H1 (cell line): ENCODE results near the gene BTBD1. TPM values are rescaled to one million over a fixed set of nuclear protein-coding genes. Genes with fewer than 3 reads are reported as not detected.

Experiments
- CTCF ChIA-PET: fragments of 300-600 bp; sonication (Branson Sonifier 250); formaldehyde crosslinking; loops from one replicate; lab custom pipeline; 2021; ENCODE audit not compliant: partially characterized antibody; lab: Charles Lee
- POLR2A ChIA-PET: fragments of 300-600 bp; sonication (Branson Sonifier 250); formaldehyde crosslinking; loops from one replicate; lab custom pipeline; 2021; ENCODE audit warnings: inconsistent platforms; ENCODE audit not compliant: partially characterized antibody; lab: Charles Lee
- DNase-seq, 2 experiments: peaks; one replicate each; pipeline versions ENCODE4 v3.0.0 to v3.0.0-alpha.2; 2010 to 2022; ENCODE audit warnings: low spot score in 2 of 2, low read depth in 1 of 2, mixed read lengths in 1 of 2
- FAIRE-seq: peaks from 2 replicates; lab custom pipeline; 2011; peaks lifted over from hg19 to GRCh38; lab: Jason Lieb, UNC
- H2AFZ ChIP-seq: 2 replicates; pipeline ENCODE4 v1.8.1; 2012; ENCODE audit warnings: low read length, inconsistent platforms
- H2AK5ac ChIP-seq: 2 replicates; pipeline ENCODE4 v1.6.1; 2013; ENCODE audit warnings: low read depth, low read length
- H2BK120ac ChIP-seq: replicated peaks from 2 replicates; pipeline ENCODE3; 2013; ENCODE audit warnings: low read depth, low read length, inconsistent platforms
- H2BK12ac ChIP-seq: 2 replicates; pipeline ENCODE4 v1.6.1; 2013; ENCODE audit warnings: low read depth, low read length
- H2BK15ac ChIP-seq: 2 replicates; pipeline ENCODE4 v1.6.1; 2013; ENCODE audit warnings: low read length
- H2BK20ac ChIP-seq: 2 replicates; pipeline ENCODE4 v1.6.1; 2013; ENCODE audit warnings: low read length
- H2BK5ac ChIP-seq: 2 replicates; pipeline ENCODE4 v1.6.1; 2013; ENCODE audit warnings: low read depth, low read length
- H3K14ac ChIP-seq: 2 replicates; pipeline ENCODE4 v1.6.1; 2013; ENCODE audit warnings: inconsistent platforms; ENCODE audit not compliant: insufficient read length
- H3K18ac ChIP-seq: 2 replicates; pipeline ENCODE4 v1.6.1; 2013; ENCODE audit warnings: low read length; ENCODE audit errors: extremely low read depth
- H3K23ac ChIP-seq: 2 replicates; pipeline ENCODE4 v1.6.1; 2013; ENCODE audit warnings: inconsistent platforms; ENCODE audit not compliant: insufficient read length
- H3K23me2 ChIP-seq: 2 replicates; pipeline ENCODE4 v1.6.1; 2013; ENCODE audit warnings: low read depth, low read length
- H3K27ac ChIP-seq: 2 replicates; pipeline ENCODE4 v1.6.1; 2011; ENCODE audit warnings: low read depth, low read length, inconsistent platforms
- H3K27me3 ChIP-seq, 4 experiments: replicated peaks in 1 of 4; 1 replicate in 1 of 4; 2 replicates in 3 of 4; pipeline versions ENCODE4 v1.6.1 to v1.8.1; 2011 to 2013; ENCODE audit warnings: low read length in 3 of 4, mild to moderate bottlenecking in 3 of 4, inconsistent platforms in 2 of 4, mixed read lengths in 2 of 4, moderate library complexity in 1 of 4; ENCODE audit not compliant: control insufficient read depth in 3 of 4, insufficient read depth in 3 of 4; ENCODE audit errors: extremely low read depth in 1 of 4
- H3K36me3 ChIP-seq, 4 experiments: 2 replicates each; pipeline versions ENCODE4 v1.6.1 to v1.8.1; 2011 to 2013; ENCODE audit warnings: mild to moderate bottlenecking in 4 of 4, low read length in 3 of 4, moderate library complexity in 2 of 4, control low read depth in 1 of 4, inconsistent platforms in 1 of 4; ENCODE audit not compliant: insufficient read depth in 4 of 4, control insufficient read depth in 2 of 4
- H3K4ac ChIP-seq: replicated peaks from 2 replicates; pipeline ENCODE3; 2013; ENCODE audit warnings: low read length, low read depth, mixed read lengths, inconsistent platforms; ENCODE audit not compliant: insufficient read length
- H3K4me1 ChIP-seq, 4 experiments: replicated peaks in 1 of 4; 1 replicate in 1 of 4; 2 replicates in 3 of 4; pipeline versions ENCODE4 v1.6.1 to v1.8.1; 2011 to 2013; ENCODE audit warnings: low read length in 3 of 4, inconsistent platforms in 2 of 4, mixed read lengths in 1 of 4; ENCODE audit not compliant: insufficient read depth in 4 of 4, control insufficient read depth in 3 of 4
- H3K4me2 ChIP-seq, 2 experiments: 2 replicates each; pipeline versions ENCODE4 v1.6.1 to v1.8.1; 2011 to 2013; ENCODE audit warnings: low read depth in 2 of 2, low read length in 2 of 2, control low read depth in 1 of 2, inconsistent platforms in 1 of 2, mild to moderate bottlenecking in 1 of 2; ENCODE audit not compliant: insufficient read depth in 1 of 2
- H3K4me3 ChIP-seq, 4 experiments: fragments of 200-600, 300-600 bp in 1 of 4; sonication (generic), shearing (Covaris generic), sonication (Bioruptor Twin) in 1 of 4; 2 replicates each; pipeline versions ENCODE4 v1.5.1 to v1.8.1; 2011 to 2016; ENCODE audit warnings: low read length in 4 of 4, low read depth in 3 of 4, control low read depth in 2 of 4, inconsistent platforms in 2 of 4, mild to moderate bottlenecking in 2 of 4, mixed read lengths in 1 of 4, moderate library complexity in 1 of 4; ENCODE audit not compliant: insufficient read depth in 2 of 4; ENCODE audit errors: extremely low read depth in 1 of 4
- H3K56ac ChIP-seq: replicated peaks from 2 replicates; pipeline ENCODE3; 2013; ENCODE audit warnings: low read depth, mild to moderate bottlenecking, mixed read lengths, low read length, inconsistent platforms; ENCODE audit not compliant: insufficient read length
- H3K79me1 ChIP-seq: 2 replicates; pipeline ENCODE4 v1.6.1; 2013; ENCODE audit warnings: low read depth, low read length, control low read depth
- H3K79me2 ChIP-seq, 2 experiments: 2 replicates each; pipeline versions ENCODE4 v1.6.1 to v1.8.1; 2012 to 2013; ENCODE audit warnings: low read length in 2 of 2, mild to moderate bottlenecking in 2 of 2, inconsistent platforms in 1 of 2; ENCODE audit not compliant: insufficient read depth in 2 of 2, control insufficient read depth in 1 of 2
- H3K9ac ChIP-seq, 4 experiments: replicated peaks in 1 of 4; 1 replicate in 1 of 4; 2 replicates in 3 of 4; pipeline versions ENCODE4 v1.6.1 to v1.8.1; 2011 to 2013; ENCODE audit warnings: low read depth in 3 of 4, low read length in 3 of 4, control low read depth in 2 of 4, mild to moderate bottlenecking in 2 of 4, moderate library complexity in 2 of 4, inconsistent platforms in 1 of 4; ENCODE audit errors: extremely low read depth in 1 of 4
- H3K9me3 ChIP-seq, 2 experiments: 2 replicates each; pipeline versions ENCODE4 v1.6.1 to v1.8.1; 2012 to 2013; ENCODE audit warnings: mild to moderate bottlenecking in 2 of 2, moderate library complexity in 2 of 2, control low read depth in 1 of 2, inconsistent platforms in 1 of 2, low read depth in 1 of 2, low read length in 1 of 2, mixed read lengths in 1 of 2; ENCODE audit not compliant: insufficient read depth in 2 of 2
- H4K20me1 ChIP-seq, 2 experiments: replicated peaks in 1 of 2; 2 replicates each; pipeline versions ENCODE3 to v1.8.1; 2011 to 2013; ENCODE audit warnings: inconsistent platforms in 2 of 2, low read length in 2 of 2, mild to moderate bottlenecking in 1 of 2; ENCODE audit not compliant: insufficient read depth in 2 of 2, control insufficient read depth in 1 of 2
- H4K5ac ChIP-seq: 2 replicates; pipeline ENCODE4 v1.6.1; 2013; ENCODE audit warnings: low read length, low read depth, mixed read lengths, inconsistent platforms; ENCODE audit not compliant: insufficient read length
- H4K8ac ChIP-seq: 2 replicates; pipeline ENCODE4 v1.8.0; 2013; ENCODE audit warnings: mild to moderate bottlenecking, moderate library complexity, low read length, inconsistent platforms; ENCODE audit not compliant: insufficient read depth; ENCODE audit errors: extremely low read depth
- H4K91ac ChIP-seq: replicated peaks from 2 replicates; pipeline ENCODE3; 2013; ENCODE audit warnings: low read length, mixed read lengths, inconsistent platforms; ENCODE audit not compliant: insufficient read length
- ASH2L ChIP-seq: fragments of 200-600, 300-600 bp; sonication (generic); IDR thresholded peaks from one replicate; pipeline ENCODE4 v1.7.1; 2017; ENCODE audit warnings: low read length
- KDM1A ChIP-seq: fragments of 200-600, 300-600 bp; sonication (generic); IDR thresholded peaks from 2 replicates; pipeline ENCODE4 v1.7.1; 2016; ENCODE audit warnings: mild to moderate bottlenecking, low read length, borderline replicate concordance
- KDM4A ChIP-seq: IDR thresholded peaks from one replicate; pipeline ENCODE4 v1.7.1; 2012; ENCODE audit warnings: low read depth, mild to moderate bottlenecking, moderate library complexity, low read length, inconsistent platforms; ENCODE audit not compliant: severe bottlenecking
- SIX5 ChIP-seq: IDR thresholded peaks from 2 replicates; pipeline ENCODE4 v1.6.1; 2011; ENCODE audit warnings: mild to moderate bottlenecking, low read depth, low read length
- SUZ12 ChIP-seq: fragments of 200-600 bp; sonication (generic); IDR thresholded peaks from 2 replicates; pipeline ENCODE4 v1.6.1; 2012; ENCODE audit warnings: mild to moderate bottlenecking, inconsistent platforms, low read length, moderate library complexity, mixed read lengths
- WGBS, 2 experiments: shearing (Covaris generic) in 1 of 2; methylation state at CpG; one replicate each; pipeline versions ENCODE4 v1.1.6 to v1.1.7; 2013 to 2015; ENCODE audit warnings: low lambda C conversion rate in 2 of 2, mixed read lengths in 2 of 2, inconsistent platforms in 1 of 2, low coverage in 1 of 2, missing lambda C conversion rate in 1 of 2; ENCODE audit not compliant: insufficient replicate concordance in 2 of 2, insufficient coverage in 1 of 2, insufficient read length in 1 of 2; ENCODE audit errors: extremely low coverage in 1 of 2, missing lambda C conversion rate in 1 of 2; 5-methylcytosine and 5-hydroxymethylcytosine counted together
- polyA plus RNA-seq, 7 experiments: library from polyadenylated mRNA; depleted of rRNA in 3 of 7; stranded (reverse) in 5 of 7; unstranded in 2 of 7; fragments of >200 nt in 5 of 7; fragments of 200-250 nt in 2 of 7; gene quantifications; 1 replicate in 5 of 7; 2 replicates in 1 of 7; 4 replicates in 1 of 7; pipeline versions ENCODE4 v1.2.1 to v1.2.3, GENCODE V29; 2011 to 2013; ENCODE audit warnings: missing spikeins in 2 of 7, mixed read lengths in 2 of 7
- total RNA-seq: library from RNA; stranded (reverse); fragmentation: NEBNext Ultra II Directional; extraction: Animal tissue kit (Norgen Biotek cat#: 25700); gene quantifications from 2 replicates; pipeline ENCODE4 v1.2.1, GENCODE V29; 2021

BTBD1 gene
- total and polyA plus RNA-seq, 2 of the 8 experiments (the other 6 are each of a cell fraction or from before 2014, with no cell fraction given): 18.6 to 39.5 TPM

- no peaks in the 10 kb centered on the region for H3K9me3 ChIP-seq
- H3K4me1 ChIP-seq: peaks cover 0 to 9% (median 4%) of the 10 kb centered on the region in 4 experiments; a peak in 3 of 7 replicates
- no peak within 1 kb of the TSS for H3K23ac ChIP-seq
- peaks cover 0 to 5% of the 10 kb centered on the region in 2 experiments for H4K20me1 ChIP-seq
- no peak within 1 kb of the TSS for H3K18ac ChIP-seq
- H2BK12ac ChIP-seq: peak within 1 kb of the TSS; percentile 18; the same call in 1 of the 2 replicates
- H3K79me2 ChIP-seq: no peaks in the 10 kb centered on the region
- H3K14ac ChIP-seq: no peak within 1 kb of the TSS
- peak within 1 kb of the TSS; percentile 80 for H4K8ac ChIP-seq
- H2AK5ac ChIP-seq: no peak within 1 kb of the TSS
- H3K56ac ChIP-seq: no peak within 1 kb of the TSS
- no peak within 1 kb of the TSS for H3K9ac ChIP-seq
- ChIA-PET POLR2A (interaction anchor here (0.9 to 1.7 kb wide), 4 partner anchors 13 to 53 kb away, joined by 3 to 6 read pairs (median 4); no protein-coding TSS in a partner anchor), CTCF (interaction anchor here (0.6 to 1.3 kb wide), 3 partner anchors 13 to 1244 kb away, joined by 3 to 4 read pairs (median 3); no protein-coding TSS in a partner anchor)
- H3K4me3 ChIP-seq: peak within 1 kb of the TSS; percentile 49 to 68 (median 51)
- 2% methylated on average over 86 of the region's 97 CpGs; no CpG with 5 or more reads in 1 of the 2 experiments for WGBS, 2 experiments
- H3K27ac ChIP-seq: no peak within 1 kb of the TSS
- no peak within 1 kb of the TSS for H2BK20ac ChIP-seq
- H3K36me3 ChIP-seq: no peaks in the 10 kb centered on the region
- no peak within 1 kb of the TSS for H2BK120ac ChIP-seq
- H3K79me1 ChIP-seq: no peaks in the 10 kb centered on the region
- H2BK5ac ChIP-seq: 0 out of 2 replicates have a peak within 1 kb of the TSS, but pooled peaks have one; percentile 1
- H4K5ac ChIP-seq: no peak within 1 kb of the TSS
- peak within 1 kb of the TSS; percentile 92; the same call in 1 of the 2 replicates for H2BK15ac ChIP-seq
- FAIRE-seq (no peak), DNase-seq (peak in 1 of 2 experiments; percentile 63)
- peak within 1 kb of the TSS; percentile 43; the same call in 1 of the 2 replicates for H2AFZ ChIP-seq
- no peak within 1 kb of the TSS for H4K91ac ChIP-seq
- H3K27me3 ChIP-seq: peaks cover 0 to 34% (median 25%) of the 10 kb centered on the region in 4 experiments; a peak in 6 of 7 replicates
- H3K4ac ChIP-seq: no peak within 1 kb of the TSS
- peaks cover 13% of the 10 kb centered on the region; the same call in 1 of the 2 replicates for H3K23me2 ChIP-seq
- peak within 1 kb of the TSS; percentile 68 to 95 for H3K4me2 ChIP-seq
- TF ChIP-seq SIX5: no peak
- TF ChIP-seq KDM4A: peak; percentile 90
- peak; percentile 42 for TF ChIP-seq ASH2L
- peak; percentile 64 for TF ChIP-seq SUZ12
- 0 out of 2 replicates have a peak, but pooled peaks have one; percentile 47 for TF ChIP-seq KDM1A
These were observed 40.2 kb upstream of the BTBD1 start, which contains the start of gene TM6SF1 for GRCh38 chr15:83106994-83107840. TSS of gene TM6SF1 (plus strand) at chr15:83107645. CDS start at chr15:83107681, 36 bp downstream.
